Ishikawa (cell line): ENCODE results near the gene NKX3-2.

ENCODE experiments used
- CEBPB ChIP-seq: IDR thresholded peaks from 2 replicates; pipeline ENCODE4 v1.6.1; 2012
- CREB1 ChIP-seq: IDR thresholded peaks from 2 replicates; pipeline ENCODE4 v1.6.1; 2012; ENCODE audit warnings: low read depth
- EGR1 ChIP-seq: IDR thresholded peaks from 2 replicates; pipeline ENCODE4 v1.6.1; 2012
- EP300 ChIP-seq: IDR thresholded peaks from 2 replicates; pipeline ENCODE4 v1.6.1; 2012; ENCODE audit warnings: borderline replicate concordance
- FOXM1 ChIP-seq: IDR thresholded peaks from 2 replicates; pipeline ENCODE4 v1.6.1; 2012; ENCODE audit warnings: low read depth, borderline replicate concordance
- NFIC ChIP-seq: IDR thresholded peaks from 2 replicates; pipeline ENCODE4 v1.6.1; 2012
- RAD21 ChIP-seq: IDR thresholded peaks from 2 replicates; pipeline ENCODE4 v1.6.1; 2012; ENCODE audit warnings: low read depth
- TAF1 ChIP-seq: IDR thresholded peaks from 2 replicates; pipeline ENCODE4 v1.6.1; 2012; ENCODE audit warnings: low read depth, mild to moderate bottlenecking
- TCF12 ChIP-seq: IDR thresholded peaks from 2 replicates; pipeline ENCODE4 v1.6.1; 2012; ENCODE audit warnings: low read depth
- YY1 ChIP-seq: IDR thresholded peaks from 2 replicates; pipeline ENCODE4 v1.6.1; 2012; ENCODE audit warnings: low read depth
- ZBTB7A ChIP-seq: IDR thresholded peaks from 2 replicates; pipeline ENCODE4 v1.6.1; 2012; ENCODE audit warnings: low read depth
- TF ChIP-seq, protein P1 (sequence below): IDR thresholded peaks from 2 replicates; pipeline ENCODE4 v1.6.1; 2012
- TF ChIP-seq, protein P2 (sequence below): IDR thresholded peaks from 2 replicates; pipeline ENCODE4 v1.6.1; 2012; ENCODE audit warnings: low read depth, mild to moderate bottlenecking
- TF ChIP-seq, protein P3 (sequence below): IDR thresholded peaks from 2 replicates; pipeline ENCODE4 v1.6.1; 2012

NKX3-2 gene

GRCh38 chr4:13526658-13527057, 17.6 kb downstream of the NKX3-2 start:
- no peak for TF ChIP-seq TCF12
- TF ChIP-seq, protein P1, sequence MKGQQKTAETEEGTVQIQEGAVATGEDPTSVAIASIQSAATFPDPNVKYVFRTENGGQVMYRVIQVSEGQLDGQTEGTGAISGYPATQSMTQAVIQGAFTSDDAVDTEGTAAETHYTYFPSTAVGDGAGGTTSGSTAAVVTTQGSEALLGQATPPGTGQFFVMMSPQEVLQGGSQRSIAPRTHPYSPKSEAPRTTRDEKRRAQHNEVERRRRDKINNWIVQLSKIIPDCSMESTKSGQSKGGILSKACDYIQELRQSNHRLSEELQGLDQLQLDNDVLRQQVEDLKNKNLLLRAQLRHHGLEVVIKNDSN, result no peak
- TF ChIP-seq EP300, result no peak
- TF ChIP-seq ZBTB7A, result no peak
- TF ChIP-seq TAF1, result no peak
- no peak for TF ChIP-seq RAD21
- TF ChIP-seq, protein P2, sequence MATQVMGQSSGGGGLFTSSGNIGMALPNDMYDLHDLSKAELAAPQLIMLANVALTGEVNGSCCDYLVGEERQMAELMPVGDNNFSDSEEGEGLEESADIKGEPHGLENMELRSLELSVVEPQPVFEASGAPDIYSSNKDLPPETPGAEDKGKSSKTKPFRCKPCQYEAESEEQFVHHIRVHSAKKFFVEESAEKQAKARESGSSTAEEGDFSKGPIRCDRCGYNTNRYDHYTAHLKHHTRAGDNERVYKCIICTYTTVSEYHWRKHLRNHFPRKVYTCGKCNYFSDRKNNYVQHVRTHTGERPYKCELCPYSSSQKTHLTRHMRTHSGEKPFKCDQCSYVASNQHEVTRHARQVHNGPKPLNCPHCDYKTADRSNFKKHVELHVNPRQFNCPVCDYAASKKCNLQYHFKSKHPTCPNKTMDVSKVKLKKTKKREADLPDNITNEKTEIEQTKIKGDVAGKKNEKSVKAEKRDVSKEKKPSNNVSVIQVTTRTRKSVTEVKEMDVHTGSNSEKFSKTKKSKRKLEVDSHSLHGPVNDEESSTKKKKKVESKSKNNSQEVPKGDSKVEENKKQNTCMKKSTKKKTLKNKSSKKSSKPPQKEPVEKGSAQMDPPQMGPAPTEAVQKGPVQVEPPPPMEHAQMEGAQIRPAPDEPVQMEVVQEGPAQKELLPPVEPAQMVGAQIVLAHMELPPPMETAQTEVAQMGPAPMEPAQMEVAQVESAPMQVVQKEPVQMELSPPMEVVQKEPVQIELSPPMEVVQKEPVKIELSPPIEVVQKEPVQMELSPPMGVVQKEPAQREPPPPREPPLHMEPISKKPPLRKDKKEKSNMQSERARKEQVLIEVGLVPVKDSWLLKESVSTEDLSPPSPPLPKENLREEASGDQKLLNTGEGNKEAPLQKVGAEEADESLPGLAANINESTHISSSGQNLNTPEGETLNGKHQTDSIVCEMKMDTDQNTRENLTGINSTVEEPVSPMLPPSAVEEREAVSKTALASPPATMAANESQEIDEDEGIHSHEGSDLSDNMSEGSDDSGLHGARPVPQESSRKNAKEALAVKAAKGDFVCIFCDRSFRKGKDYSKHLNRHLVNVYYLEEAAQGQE, result no peak
- TF ChIP-seq, protein P3, sequence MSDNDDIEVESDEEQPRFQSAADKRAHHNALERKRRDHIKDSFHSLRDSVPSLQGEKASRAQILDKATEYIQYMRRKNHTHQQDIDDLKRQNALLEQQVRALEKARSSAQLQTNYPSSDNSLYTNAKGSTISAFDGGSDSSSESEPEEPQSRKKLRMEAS, result no peak
- TF ChIP-seq EGR1, result no peak
- no peak for TF ChIP-seq YY1
- TF ChIP-seq CEBPB, result no peak
- no peak for TF ChIP-seq CREB1
- TF ChIP-seq NFIC, result no peak

- no peak for TF ChIP-seq RAD21
- no peak for TF ChIP-seq EGR1
- TF ChIP-seq CREB1, result no peak
- no peak for TF ChIP-seq ZBTB7A
- no peak for TF ChIP-seq NFIC
- no peak for TF ChIP-seq FOXM1
- TF ChIP-seq, protein P2, result no peak
- TF ChIP-seq EP300, result no peak
- no peak for TF ChIP-seq YY1
- no peak for TF ChIP-seq CEBPB
- TF ChIP-seq, protein P1, result no peak
- TF ChIP-seq, protein P3, result no peak
Measured at GRCh38 chr4:13525606-13526281, 18.6 kb downstream of the NKX3-2 start.

- TF ChIP-seq YY1, result no peak
Measured at GRCh38 chr4:13524504-13525243, 19.6 kb downstream of the NKX3-2 start.

GRCh38 chr4:13523591-13524503, 20.5 kb downstream of the NKX3-2 start:
- TF ChIP-seq RAD21, result no peak
- TF ChIP-seq TCF12, result no peak
- TF ChIP-seq, protein P2, result no peak
- TF ChIP-seq CREB1, result no peak
- TF ChIP-seq, protein P1, result no peak
- TF ChIP-seq YY1, result no peak
- TF ChIP-seq FOXM1, result no peak
